Neural progenitor cell (in vitro differentiated cells): ENCODE results near the gene SCAMP1. TPM values are rescaled to one million over a fixed set of nuclear protein-coding genes. Genes with fewer than 3 reads are reported as not detected.

Experiments
- DNase-seq: peaks from one replicate; pipeline ENCODE4 v3.0.0-alpha.2; 2016; ENCODE audit warnings: low spot score
- H2AFZ ChIP-seq: fragments of 200-600 bp; sonication (generic); replicated peaks from 2 replicates; pipeline ENCODE4 v1.6.1; 2016; ENCODE audit warnings: antibody characterized with exemption
- H3F3A ChIP-seq: fragments of 200-600 bp; sonication (generic); 2 replicates; pipeline ENCODE4 v1.6.1; 2016; ENCODE audit warnings: antibody characterized with exemption, low read depth
- H3K27ac ChIP-seq: fragments of 200-600 bp; sonication (generic); 2 replicates; pipeline ENCODE4 v1.5.1; 2016; ENCODE audit warnings: mild to moderate bottlenecking
- H3K27me3 ChIP-seq: fragments of 200-600 bp; sonication (generic); 2 replicates; pipeline ENCODE4 v1.6.1; 2016; ENCODE audit warnings: mild to moderate bottlenecking, moderate library complexity
- H3K36me3 ChIP-seq: fragments of 200-600 bp; sonication (generic); 2 replicates; pipeline ENCODE4 v1.5.1; 2016
- H3K4me1 ChIP-seq: fragments of 200-600 bp; sonication (generic); 2 replicates; pipeline ENCODE4 v1.6.1; 2016; ENCODE audit warnings: mixed run types
- H3K4me2 ChIP-seq: fragments of 200-600 bp; sonication (generic); 2 replicates; pipeline ENCODE4 v1.6.1; 2016
- H3K4me3 ChIP-seq: fragments of 200-600 bp; sonication (generic); 2 replicates; pipeline ENCODE4 v1.5.1; 2016
- H3K79me2 ChIP-seq: fragments of 200-600 bp; sonication (generic); 2 replicates; pipeline ENCODE4 v1.6.1; 2016; ENCODE audit warnings: low read depth
- H3K9ac ChIP-seq: fragments of 200-600 bp; sonication (generic); 2 replicates; pipeline ENCODE4 v1.6.1; 2016
- H3K9me3 ChIP-seq: fragments of 200-600 bp; sonication (generic); 2 replicates; pipeline ENCODE4 v1.5.1; 2016; ENCODE audit warnings: low read depth
- H4K20me1 ChIP-seq: fragments of 200-600 bp; sonication (generic); 2 replicates; pipeline ENCODE4 v1.6.1; 2016; ENCODE audit warnings: low read depth
- H3K27ac Mint-ChIP-seq: 3 replicates; pipeline ENCODE4 v1.8.0; 2021; ENCODE audit warnings: mixed read lengths
- H3K27me3 Mint-ChIP-seq: 2 replicates; pipeline ENCODE4 v1.8.0; 2022; ENCODE audit warnings: low read depth, mild to moderate bottlenecking, inconsistent platforms, moderate library complexity, mixed read lengths; ENCODE audit not compliant: insufficient read depth
- H3K36me3 Mint-ChIP-seq: 3 replicates; pipeline ENCODE4 v1.8.0; 2021; ENCODE audit warnings: mixed read lengths
- H3K4me1 Mint-ChIP-seq: 3 replicates; pipeline ENCODE4 v1.8.0; 2021; ENCODE audit warnings: mixed read lengths
- H3K4me3 Mint-ChIP-seq: 3 replicates; pipeline ENCODE4 v1.8.0; 2021; ENCODE audit warnings: mild to moderate bottlenecking, moderate library complexity, mixed read lengths
- H3K9me3 Mint-ChIP-seq: 3 replicates; pipeline ENCODE4 v1.8.0; 2020; ENCODE audit warnings: mixed read lengths
- CTCF ChIP-seq: fragments of 200-600 bp; sonication (generic); IDR thresholded peaks from 2 replicates; pipeline ENCODE4 v1.5.1; 2017; ENCODE audit warnings: antibody characterized with exemption, mild to moderate bottlenecking
- EZH2 ChIP-seq: fragments of 200-600 bp; sonication (generic); IDR thresholded peaks from 2 replicates; pipeline ENCODE4 v1.6.1; 2017; ENCODE audit warnings: antibody characterized with exemption, mild to moderate bottlenecking, moderate library complexity
- EZH2phosphoT487 ChIP-seq: fragments of 200-600 bp; sonication (generic); IDR thresholded peaks from 2 replicates; pipeline ENCODE4 v1.6.1; 2017; ENCODE audit warnings: antibody characterized with exemption
- total RNA-seq: library from RNA; depleted of rRNA; stranded (reverse); fragments of >200 nt; gene quantifications from 2 replicates; pipeline ENCODE4 v1.2.3, GENCODE V29; 2015; ENCODE audit warnings: low replicate concordance

Gene SCAMP1
- total RNA-seq, 1 donor from 2014 or later = 110 TPM

- Histone ChIP-seq H2AFZ (no peak overlapping the region), H3F3A (no peaks in the 10 kb centered on the region), H3K36me3 (peaks cover 4% of the 10 kb centered on the region), H3K9me3 (no peaks in the 10 kb centered on the region), H4K20me1 (no peaks in the 10 kb centered on the region), H3K4me2 (no peak overlapping the region), H3K27ac (no peak overlapping the region), H3K4me1 (no peaks in the 10 kb centered on the region), H3K27me3 (no peaks in the 10 kb centered on the region), H3K79me2 (peaks cover 29% of the 10 kb centered on the region), H3K4me3 (no peak overlapping the region), H3K9ac (no peak overlapping the region)
- peaks cover 20% of the 10 kb centered on the region for H3K36me3 Mint-ChIP-seq
- TF ChIP-seq EZH2phosphoT487 = no peak
- no peak for TF ChIP-seq CTCF
- TF ChIP-seq EZH2 = no peak
- H3K27me3 Mint-ChIP-seq = no peaks in the 10 kb centered on the region
- no peak for DNase-seq
- no peaks in the 10 kb centered on the region for H3K9me3 Mint-ChIP-seq
- no peak overlapping the region for H3K27ac Mint-ChIP-seq
- H3K4me1 Mint-ChIP-seq = no peaks in the 10 kb centered on the region
- no peak overlapping the region for H3K4me3 Mint-ChIP-seq
These were observed 56.4 kb downstream of the SCAMP1 start for GRCh38 chr5:78416677-78417425.

DNA sequence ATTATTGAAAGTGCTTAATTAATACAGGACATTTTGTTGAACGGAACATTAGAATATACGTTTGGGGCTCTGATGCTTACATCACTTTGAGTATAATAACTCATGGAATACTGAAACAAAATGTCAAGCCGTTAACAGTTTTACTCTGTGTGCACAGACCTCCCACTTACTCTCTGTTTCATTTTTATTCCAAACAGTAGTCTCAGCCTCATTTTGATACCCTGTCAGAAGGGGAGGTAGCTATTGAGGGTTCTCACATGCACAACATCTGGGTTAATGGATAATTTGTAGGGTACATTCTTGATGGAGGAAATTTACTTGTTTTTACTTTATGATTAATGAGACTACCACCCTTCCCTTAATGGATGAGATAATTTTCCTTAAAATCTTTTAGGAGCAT lies 59.0 kb downstream of the SCAMP1 start:
- no peak for DNase-seq
- no peak overlapping the region for H3K4me3 ChIP-seq
- peaks cover 3% of the 10 kb centered on the region for H3K79me2 ChIP-seq
- H3F3A ChIP-seq = no peaks in the 10 kb centered on the region
- Mint-ChIP-seq H3K9me3 (no peaks in the 10 kb centered on the region), H3K4me3 (no peak overlapping the region), H3K36me3 (peaks cover 23% of the 10 kb centered on the region), H3K27me3 (no peaks in the 10 kb centered on the region), H3K27ac (no peak overlapping the region), H3K4me1 (no peaks in the 10 kb centered on the region)
- H3K27me3 ChIP-seq = no peaks in the 10 kb centered on the region
- H2AFZ ChIP-seq = no peak overlapping the region
- H3K9me3 ChIP-seq = no peaks in the 10 kb centered on the region
- H3K9ac ChIP-seq = no peak overlapping the region
- H3K4me1 ChIP-seq = no peaks in the 10 kb centered on the region
- no peak overlapping the region for H3K4me2 ChIP-seq
- no peak overlapping the region for H3K27ac ChIP-seq
- TF ChIP-seq EZH2 (no peak), CTCF (no peak), EZH2phosphoT487 (no peak)
- no peaks in the 10 kb centered on the region for H4K20me1 ChIP-seq
- H3K36me3 ChIP-seq = peaks cover 4% of the 10 kb centered on the region

- Histone ChIP-seq H3K79me2 (no peaks in the 10 kb centered on the region), H3K36me3 (peaks cover 4% of the 10 kb centered on the region), H3K9me3 (no peaks in the 10 kb centered on the region), H3K27ac (no peak overlapping the region), H3F3A (no peaks in the 10 kb centered on the region), H3K4me3 (no peak overlapping the region), H2AFZ (no peak overlapping the region), H4K20me1 (no peaks in the 10 kb centered on the region), H3K27me3 (no peaks in the 10 kb centered on the region), H3K4me1 (no peaks in the 10 kb centered on the region), H3K4me2 (no peak overlapping the region), H3K9ac (no peak overlapping the region)
- H3K27ac Mint-ChIP-seq = no peak overlapping the region
- no peaks in the 10 kb centered on the region for H3K27me3 Mint-ChIP-seq
- H3K36me3 Mint-ChIP-seq = peaks cover 23% of the 10 kb centered on the region
- H3K9me3 Mint-ChIP-seq = no peaks in the 10 kb centered on the region
- no peak overlapping the region for H3K4me3 Mint-ChIP-seq
- no peaks in the 10 kb centered on the region for H3K4me1 Mint-ChIP-seq
- no peak for DNase-seq
- TF ChIP-seq CTCF = no peak
- TF ChIP-seq EZH2phosphoT487 = no peak
These were observed 60.1 kb downstream of the SCAMP1 start for GRCh38 chr5:78420548-78420947.
